Esophagus squamous epithelium (tissue), 5 donors: ENCODE measurements around the gene GMPS. TPM values are rescaled to one million over a fixed set of nuclear protein-coding genes. Genes with fewer than 3 reads are reported as not detected.

Source experiments
- DNase-seq: peaks from one replicate; lab custom pipeline; 2025; lab: John Stamatoyannopoulos, UW
- H3K27ac ChIP-seq, 4 donors: fragments of 200-600 bp; sonication (generic); one replicate each; pipeline ENCODE4 v1.5.1; 2016 to 2019; ENCODE audit warnings: mild to moderate bottlenecking in 1 of 4
- H3K27me3 ChIP-seq, 4 donors: fragments of 200-600 bp; sonication (generic); 1 replicate in 3 of 4; 2 replicates in 1 of 4; pipeline versions ENCODE4 v1.5.1 to v1.6.0; 2017 to 2021; ENCODE audit warnings: antibody characterized with exemption in 1 of 4
- H3K36me3 ChIP-seq, 3 donors: fragments of 200-600 bp; sonication (generic); one replicate each; pipeline ENCODE4 v1.5.1; 2016 to 2019
- H3K4me1 ChIP-seq, 3 donors: fragments of 200-600 bp; sonication (generic); one replicate each; pipeline ENCODE4 v1.5.1; 2017 to 2019
- H3K4me3 ChIP-seq, 4 donors: fragments of 200-600 bp; sonication (generic); 1 replicate in 3 of 4; 2 replicates in 1 of 4; pipeline ENCODE4 v1.5.1; 2016 to 2019; ENCODE audit warnings: mild to moderate bottlenecking in 2 of 4, moderate library complexity in 1 of 4
- H3K9me3 ChIP-seq, 3 donors: fragments of 200-600 bp; sonication (generic); one replicate each; pipeline ENCODE4 v1.5.1; 2016 to 2019
- POLR2A ChIP-seq, 4 donors: fragments of 450-650 bp; IDR thresholded peaks; one replicate each; pipeline ENCODE4 v1.6.1; 2017; ENCODE audit warnings: antibody characterized with exemption in 4 of 4, mild to moderate bottlenecking in 4 of 4, moderate library complexity in 3 of 4
- WGBS, 2 donors: methylation state at CpG; one replicate each; pipeline ENCODE4 v1.1.5; 2018; 5-methylcytosine and 5-hydroxymethylcytosine counted together
- intact Hi-C: fragments of 100-400 bp; cut with DNase I; formaldehyde crosslinking; loops from one replicate; pipeline ENCODE4 v1.15.0; 2022
- total RNA-seq, 4 donors: library from RNA; depleted of rRNA; stranded (reverse); fragments of >200 nt; gene quantifications; one replicate each; pipeline ENCODE4 v1.1.0, GENCODE V29; 2016
- TF ChIP-seq, protein P1 (sequence below), 6 experiments: fragments of 450-650 bp in 4 of 6; fragments of 200-600 bp in 2 of 6; sonication (generic) in 2 of 6; IDR thresholded peaks; one replicate each; pipeline ENCODE4 v1.5.1; 2016 to 2019; ENCODE audit warnings: antibody characterized with exemption in 6 of 6, mild to moderate bottlenecking in 4 of 6, moderate library complexity in 4 of 6
- donor health status: DM: yes; HTN: yes; CAD: no.

The GMPS gene
- total RNA-seq, 4 donors from 2014 or later = 14.3 to 47.9 (median 36.8) TPM

DNA sequence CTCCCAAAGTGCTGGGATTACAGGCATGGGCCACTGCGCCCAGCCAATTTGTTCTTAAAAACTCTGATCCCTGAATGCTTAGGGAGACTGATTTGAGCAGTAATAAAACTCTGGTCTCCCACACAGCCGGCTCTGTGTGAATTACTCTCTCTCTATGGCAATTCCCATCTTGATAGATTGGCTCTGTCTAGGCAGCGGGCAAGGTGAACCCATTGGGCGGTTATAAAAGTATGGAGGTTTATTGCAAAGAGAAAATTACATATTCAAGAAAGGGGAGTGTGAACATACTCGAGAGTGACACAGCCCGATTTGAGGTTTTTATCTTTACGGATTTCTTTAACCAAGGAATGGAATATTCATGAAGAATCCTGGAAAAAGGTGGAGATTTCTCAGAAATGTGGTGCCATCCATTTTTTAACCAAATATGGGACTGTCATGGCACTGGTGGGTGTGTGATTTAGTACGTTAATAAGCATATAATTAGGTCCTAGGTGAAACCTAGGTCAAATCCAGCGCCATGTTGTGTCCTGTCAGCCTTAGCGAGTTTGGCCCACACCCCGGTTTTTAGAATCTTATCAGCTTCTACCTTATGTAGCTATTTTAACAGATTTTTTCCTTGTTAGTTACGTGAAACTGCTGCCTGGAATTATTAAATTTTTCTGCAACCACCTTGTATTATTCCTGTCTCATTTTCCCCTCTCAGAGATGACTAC lies 7.2 kb upstream of the GMPS start:
- no peaks in the 10 kb centered on the region for H3K4me1 ChIP-seq
- no peak overlapping the region for H3K27ac ChIP-seq
- H3K9me3 ChIP-seq = no peaks in the 10 kb centered on the region
- TF ChIP-seq, protein P1, sequence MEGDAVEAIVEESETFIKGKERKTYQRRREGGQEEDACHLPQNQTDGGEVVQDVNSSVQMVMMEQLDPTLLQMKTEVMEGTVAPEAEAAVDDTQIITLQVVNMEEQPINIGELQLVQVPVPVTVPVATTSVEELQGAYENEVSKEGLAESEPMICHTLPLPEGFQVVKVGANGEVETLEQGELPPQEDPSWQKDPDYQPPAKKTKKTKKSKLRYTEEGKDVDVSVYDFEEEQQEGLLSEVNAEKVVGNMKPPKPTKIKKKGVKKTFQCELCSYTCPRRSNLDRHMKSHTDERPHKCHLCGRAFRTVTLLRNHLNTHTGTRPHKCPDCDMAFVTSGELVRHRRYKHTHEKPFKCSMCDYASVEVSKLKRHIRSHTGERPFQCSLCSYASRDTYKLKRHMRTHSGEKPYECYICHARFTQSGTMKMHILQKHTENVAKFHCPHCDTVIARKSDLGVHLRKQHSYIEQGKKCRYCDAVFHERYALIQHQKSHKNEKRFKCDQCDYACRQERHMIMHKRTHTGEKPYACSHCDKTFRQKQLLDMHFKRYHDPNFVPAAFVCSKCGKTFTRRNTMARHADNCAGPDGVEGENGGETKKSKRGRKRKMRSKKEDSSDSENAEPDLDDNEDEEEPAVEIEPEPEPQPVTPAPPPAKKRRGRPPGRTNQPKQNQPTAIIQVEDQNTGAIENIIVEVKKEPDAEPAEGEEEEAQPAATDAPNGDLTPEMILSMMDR (IDR thresholded peaks at IDR 0.05) = no peak
- TF ChIP-seq POLR2A (IDR thresholded peaks at IDR 0.05) = no peak
- no peak for DNase-seq
- no peaks in the 10 kb centered on the region for H3K36me3 ChIP-seq
- 85 to 92% methylated on average over 12 of the region's 12 CpGs for WGBS, 2 donors
- H3K4me3 ChIP-seq = no peak overlapping the region
- no peaks in the 10 kb centered on the region for H3K27me3 ChIP-seq
- intact Hi-C loops = no loop called here

DNA sequence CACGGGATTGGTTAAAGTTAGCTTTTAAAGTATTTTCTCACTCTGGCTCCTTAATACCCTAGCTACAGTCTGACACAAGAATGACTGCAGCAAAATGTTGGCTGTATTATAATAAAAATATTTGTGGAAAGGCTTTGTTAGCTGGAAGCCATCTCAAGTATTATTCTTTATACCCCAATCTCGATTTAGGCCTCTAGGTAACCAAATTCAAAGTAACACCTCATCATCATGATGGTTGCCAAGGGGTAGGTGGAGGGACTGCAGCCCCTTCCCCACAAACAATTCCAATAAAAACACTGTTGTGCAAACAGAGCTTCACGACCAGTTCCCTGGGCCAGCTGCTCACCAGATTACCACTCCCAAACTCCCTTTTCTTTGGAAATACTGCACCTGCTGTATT lies 759 bp upstream of the GMPS start:
- DNase-seq = no peak
- WGBS, 2 donors = 25 to 34% methylated on average over 3 of the region's 3 CpGs
- intact Hi-C loops = no loop called here
- Histone ChIP-seq H3K9me3 (no peaks in the 10 kb centered on the region), H3K4me3 (peak overlapping the region; percentile 85 to 99 (median 93)), H3K27ac (peak overlapping the region; percentile 91 to 96 (median 96)), H3K36me3 (no peaks in the 10 kb centered on the region), H3K4me1 (peaks cover 0 to 36% (median 17%) of the 10 kb centered on the region in 3 donors), H3K27me3 (no peaks in the 10 kb centered on the region)
- TF ChIP-seq POLR2A (IDR thresholded peaks at IDR 0.05) = no peak
- TF ChIP-seq, protein P1 (IDR thresholded peaks at IDR 0.05) = no peak

DNA sequence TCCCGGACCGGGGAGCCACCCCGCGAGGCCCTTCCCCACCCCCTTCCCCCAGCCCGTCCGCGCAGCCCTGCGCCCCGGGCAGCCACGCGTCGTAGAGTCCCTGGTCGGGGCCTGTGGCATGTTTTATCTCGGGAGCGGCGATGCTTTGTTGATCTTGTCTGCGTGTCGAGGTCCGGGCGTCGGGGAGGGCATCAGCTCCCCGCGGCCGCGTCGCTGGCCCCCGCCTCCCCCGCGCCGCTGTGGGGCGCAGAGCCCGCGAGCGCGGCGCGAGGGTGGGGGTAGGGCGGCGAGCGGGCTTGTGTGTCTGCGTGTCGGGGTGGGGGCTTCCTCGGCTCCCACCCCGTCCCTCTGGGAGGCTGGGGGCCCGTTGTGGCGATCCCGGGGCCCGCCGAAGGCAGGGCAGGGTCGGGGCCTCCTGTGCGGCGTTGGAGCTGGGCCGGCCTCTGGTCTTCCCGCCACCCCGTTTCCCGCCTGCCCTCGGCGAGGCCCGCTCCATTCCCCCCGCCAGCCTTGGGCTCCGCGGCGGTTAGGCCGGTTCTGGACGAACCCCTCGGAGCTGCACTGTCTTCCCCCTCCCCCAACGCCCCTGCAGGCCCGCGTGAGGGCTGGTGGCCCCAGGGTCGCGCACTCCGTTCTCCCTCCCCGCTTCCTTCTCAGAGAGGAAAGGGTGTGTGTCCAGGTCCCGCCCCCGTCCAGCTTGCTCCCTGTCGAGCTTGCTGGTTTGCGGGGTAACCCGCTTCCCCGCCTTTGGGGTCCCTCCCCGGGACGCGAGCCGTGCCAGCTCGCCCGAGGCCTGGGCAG lies 695 bp downstream of the GMPS start:
- Histone ChIP-seq H3K4me1 (peaks cover 0 to 50% (median 20%) of the 10 kb centered on the region in 3 donors), H3K36me3 (no peaks in the 10 kb centered on the region), H3K4me3 (peak overlapping the region; percentile 85 to 99 (median 93)), H3K27ac (peak overlapping the region; percentile 95 to 97 (median 96)), H3K27me3 (no peaks in the 10 kb centered on the region), H3K9me3 (no peaks in the 10 kb centered on the region)
- no peak for DNase-seq
- intact Hi-C loops = no loop called here
- no peak for TF ChIP-seq POLR2A (IDR thresholded peaks at IDR 0.05)
- TF ChIP-seq, protein P1 (IDR thresholded peaks at IDR 0.05) = no peak
- 0% methylated on average over 7 to 34 of the region's 85 CpGs for whole genome bisulfite sequencing, 2 donors

DNA sequence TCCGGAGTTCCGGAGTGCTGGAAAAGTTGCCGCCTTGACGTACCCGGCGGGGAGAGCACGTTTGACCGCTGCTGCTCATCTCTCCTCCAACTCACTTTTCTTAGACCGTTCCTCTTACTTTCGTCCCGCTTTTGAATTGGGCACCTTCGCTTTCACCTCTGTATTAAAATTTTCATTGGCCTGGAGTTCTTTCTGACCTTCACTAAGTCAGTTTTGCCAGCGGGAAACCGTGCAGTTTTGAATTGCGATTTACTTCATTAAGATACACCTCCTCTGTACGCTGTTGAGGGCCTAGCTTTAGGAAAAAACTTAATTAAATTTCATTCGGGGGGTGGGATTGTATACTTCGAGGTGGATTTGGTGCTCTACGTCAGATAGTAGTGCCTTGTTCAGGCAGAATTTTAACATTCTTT lies 1.3 kb downstream of the GMPS start:
- H3K4me1 ChIP-seq = peaks cover 0 to 55% (median 20%) of the 10 kb centered on the region in 3 donors
- peak overlapping the region; percentile 85 to 99 (median 93) for H3K4me3 ChIP-seq
- H3K27me3 ChIP-seq = no peaks in the 10 kb centered on the region
- TF ChIP-seq, protein P1 (IDR thresholded peaks at IDR 0.05) = no peak
- no peak for TF ChIP-seq POLR2A (IDR thresholded peaks at IDR 0.05)
- intact Hi-C loops = no loop called here
- 0% methylated on average over 19 of the region's 19 CpGs for WGBS, 2 donors
- no peaks in the 10 kb centered on the region for H3K9me3 ChIP-seq
- DNase-seq = no peak
- H3K27ac ChIP-seq = peak overlapping the region; percentile 95 to 97 (median 96)
- no peaks in the 10 kb centered on the region for H3K36me3 ChIP-seq
